Activated naive CD8-positive, alpha-beta T cell treated with anti-CD3 and anti-CD28 coated beads, Interleukin-2, amount 10 ng/mL, durations not matched to agents 7 days and 5 days (primary cell): ENCODE results near the gene SH3BGR. TPM values are rescaled to one million over a fixed set of nuclear protein-coding genes. Genes with fewer than 3 reads are reported as not detected.
"Not testable (repeated sequence)": the region's sequence is repeated elsewhere in the genome, so short reads cannot be mapped to it uniquely, and the experiment has no call there.

ENCODE experiments used
- ATAC-seq: fragments of 150-1000 bp; cut with Tn5 transposase; one replicate; pipeline ENCODE4 v1.10.0; 2021; ENCODE audit warnings: low read depth, moderate library complexity
- POLR2A ChIA-PET: fragments of 350-600 bp; sonication (Branson Sonifier 250); formaldehyde crosslinking; loops from one replicate; lab custom pipeline; 2021; ENCODE audit warnings: antibody characterized with exemption; lab: Charles Lee
- DNase-seq: peaks from one replicate; pipeline ENCODE4 v3.0.0; 2021
- H3K27ac Mint-ChIP-seq: one replicate; pipeline ENCODE4 v1.8.0; 2022; ENCODE audit warnings: mild to moderate bottlenecking, mixed read lengths
- H3K27me3 Mint-ChIP-seq: one replicate; pipeline ENCODE4 v1.8.0; 2022; ENCODE audit warnings: mild to moderate bottlenecking, moderate library complexity, mixed read lengths
- H3K36me3 Mint-ChIP-seq: one replicate; pipeline ENCODE4 v1.8.0; 2021; ENCODE audit warnings: mild to moderate bottlenecking, mixed read lengths
- H3K4me1 Mint-ChIP-seq: one replicate; pipeline ENCODE4 v1.8.0; 2021; ENCODE audit warnings: mixed read lengths
- H3K4me3 Mint-ChIP-seq: one replicate; pipeline ENCODE4 v1.8.0; 2022; ENCODE audit warnings: mild to moderate bottlenecking, moderate library complexity, mixed read lengths
- H3K9me3 Mint-ChIP-seq: one replicate; pipeline ENCODE4 v1.8.0; 2021; ENCODE audit warnings: mixed read lengths
- total RNA-seq, 2 experiments: library from RNA; stranded (reverse); gene quantifications; one replicate each; pipeline ENCODE4 v1.2.3, GENCODE V29; 2021

SH3BGR gene
- 1 to 10 TPM; 1.4 to 1.9 TPM for total RNA-seq

- Mint-ChIP-seq H3K9me3 (no peaks in the 10 kb centered on the region), H3K4me1 (no peaks in the 10 kb centered on the region), H3K27ac (no peak within 1 kb of the TSS), H3K36me3 (no peaks in the 10 kb centered on the region), H3K27me3 (peaks cover 8% of the 10 kb centered on the region), H3K4me3 (no peak within 1 kb of the TSS)
- no peak for ATAC-seq
- POLR2A ChIA-PET: no interaction called here
- no peak for DNase-seq
These were observed at the start of gene SH3BGR for GRCh38 chr21:39451332-39452206. Gene SH3BGR (plus strand): TSS chr21:39451970. CDS start chr21:39452097, 127 bp downstream.

GRCh38 chr21:39406065-39406464, 45.7 kb upstream of the SH3BGR start:
- Mint-ChIP-seq H3K27me3 (no peaks in the 10 kb centered on the region), H3K27ac (no peak overlapping the region), H3K36me3 (peaks cover 13% of the 10 kb centered on the region), H3K4me1 (no peaks in the 10 kb centered on the region), H3K9me3 (peaks cover 6% of the 10 kb centered on the region), H3K4me3 (no peak overlapping the region)
- DNase-seq: no peak
- POLR2A ChIA-PET: no interaction called here
- no peak for ATAC-seq

GRCh38 chr21:39419204-39419603, 32.6 kb upstream of the SH3BGR start:
- H3K36me3 Mint-ChIP-seq, DNase-seq, H3K9me3 Mint-ChIP-seq, ATAC-seq, H3K27ac Mint-ChIP-seq, H3K4me3 Mint-ChIP-seq, H3K4me1 Mint-ChIP-seq, H3K27me3 Mint-ChIP-seq: not testable (repeated sequence)
- POLR2A ChIA-PET: interaction anchor here (0.7 kb wide), 1 partner anchor 1586 kb away, joined by 3 read pairs; no protein-coding TSS in a partner anchor

GRCh38 chr21:39422527-39423241, 29.1 kb upstream of the SH3BGR start:
- ATAC-seq (no peak), DNase-seq (no peak)
- POLR2A ChIA-PET: no interaction called here
- no peak overlapping the region for H3K27ac Mint-ChIP-seq
- no peaks in the 10 kb centered on the region for H3K9me3 Mint-ChIP-seq
- no peaks in the 10 kb centered on the region for H3K27me3 Mint-ChIP-seq
- H3K4me3 Mint-ChIP-seq: no peak overlapping the region
- H3K36me3 Mint-ChIP-seq: no peaks in the 10 kb centered on the region
- H3K4me1 Mint-ChIP-seq: no peaks in the 10 kb centered on the region

- peaks cover 6% of the 10 kb centered on the region for H3K27me3 Mint-ChIP-seq
- POLR2A ChIA-PET: no interaction called here
- no peak for DNase-seq
- H3K4me1 Mint-ChIP-seq: no peaks in the 10 kb centered on the region
- H3K9me3 Mint-ChIP-seq: no peaks in the 10 kb centered on the region
- no peak overlapping the region for H3K27ac Mint-ChIP-seq
- ATAC-seq: no peak
- H3K36me3 Mint-ChIP-seq: no peaks in the 10 kb centered on the region
- no peak overlapping the region for H3K4me3 Mint-ChIP-seq
These were observed 22.3 kb upstream of the SH3BGR start for GRCh38 chr21:39429445-39429844.

- POLR2A ChIA-PET: no interaction called here
- Mint-ChIP-seq H3K27ac (no peak overlapping the region), H3K27me3 (peaks cover 6% of the 10 kb centered on the region), H3K36me3 (no peaks in the 10 kb centered on the region), H3K4me3 (no peak overlapping the region), H3K9me3 (no peaks in the 10 kb centered on the region), H3K4me1 (no peaks in the 10 kb centered on the region)
- no peak for ATAC-seq
- DNase-seq: no peak
These were observed 21.8 kb upstream of the SH3BGR start for GRCh38 chr21:39430016-39430415.

- no peaks in the 10 kb centered on the region for H3K4me1 Mint-ChIP-seq
- no peak overlapping the region for H3K4me3 Mint-ChIP-seq
- no peaks in the 10 kb centered on the region for H3K9me3 Mint-ChIP-seq
- DNase-seq (no peak), ATAC-seq (no peak)
- no peaks in the 10 kb centered on the region for H3K36me3 Mint-ChIP-seq
- peaks cover 6% of the 10 kb centered on the region for H3K27me3 Mint-ChIP-seq
- POLR2A ChIA-PET: interaction anchor here (0.6 kb wide), 1 partner anchor 62 kb away, joined by 4 read pairs; no protein-coding TSS in a partner anchor
- no peak overlapping the region for H3K27ac Mint-ChIP-seq
These were observed 21.3 kb upstream of the SH3BGR start for GRCh38 chr21:39430457-39430856.

GRCh38 chr21:39430954-39431353, 20.8 kb upstream of the SH3BGR start:
- Mint-ChIP-seq H3K27me3 (peaks cover 6% of the 10 kb centered on the region), H3K4me3 (no peak overlapping the region), H3K27ac (no peak overlapping the region), H3K36me3 (no peaks in the 10 kb centered on the region), H3K9me3 (no peaks in the 10 kb centered on the region), H3K4me1 (no peaks in the 10 kb centered on the region)
- DNase-seq (no peak), ATAC-seq (no peak)
- POLR2A ChIA-PET: interaction anchor here (0.6 kb wide), 1 partner anchor 63 kb away, joined by 4 read pairs; no protein-coding TSS in a partner anchor

- Mint-ChIP-seq H3K4me1 (no peaks in the 10 kb centered on the region), H3K36me3 (no peaks in the 10 kb centered on the region), H3K9me3 (no peaks in the 10 kb centered on the region), H3K4me3 (no peak overlapping the region), H3K27me3 (peaks cover 17% of the 10 kb centered on the region), H3K27ac (no peak overlapping the region)
- ATAC-seq: no peak
- no peak for DNase-seq
- POLR2A ChIA-PET: interaction anchor here (0.6 kb wide), 1 partner anchor 47 kb away, joined by 3 read pairs; no protein-coding TSS in a partner anchor
These were observed 16.8 kb upstream of the SH3BGR start for GRCh38 chr21:39434950-39435349.

GRCh38 chr21:39439232-39439631, 12.5 kb upstream of the SH3BGR start:
- POLR2A ChIA-PET: no interaction called here
- Mint-ChIP-seq H3K36me3 (no peaks in the 10 kb centered on the region), H3K27ac (no peak overlapping the region), H3K27me3 (peaks cover 16% of the 10 kb centered on the region), H3K9me3 (no peaks in the 10 kb centered on the region), H3K4me3 (no peak overlapping the region), H3K4me1 (no peaks in the 10 kb centered on the region)
- ATAC-seq (no peak), DNase-seq (no peak)

GRCh38 chr21:39441502-39442475, 10.0 kb upstream of the SH3BGR start:
- Mint-ChIP-seq H3K4me1 (peaks cover 8% of the 10 kb centered on the region), H3K4me3 (no peak overlapping the region), H3K27me3 (peaks cover 21% of the 10 kb centered on the region), H3K36me3 (no peaks in the 10 kb centered on the region), H3K27ac (no peak overlapping the region), H3K9me3 (no peaks in the 10 kb centered on the region)
- no peak for DNase-seq
- POLR2A ChIA-PET: interaction anchor here (1.1 kb wide), 1 partner anchor 258 kb away, joined by 3 read pairs; no protein-coding TSS in a partner anchor
- ATAC-seq: no peak

- H3K27me3 Mint-ChIP-seq: peaks cover 12% of the 10 kb centered on the region
- H3K9me3 Mint-ChIP-seq: no peaks in the 10 kb centered on the region
- H3K36me3 Mint-ChIP-seq: no peaks in the 10 kb centered on the region
- ATAC-seq (no peak), DNase-seq (no peak)
- H3K4me1 Mint-ChIP-seq: peaks cover 8% of the 10 kb centered on the region
- peak overlapping the region; percentile 93 for H3K4me3 Mint-ChIP-seq
- peak overlapping the region; percentile 5 for H3K27ac Mint-ChIP-seq
- POLR2A ChIA-PET: interaction anchor here (1.0 kb wide), 1 partner anchor 96 kb away, joined by 7 read pairs; the partner anchor contains the start of gene HMGN1
These were observed 7.2 kb upstream of the SH3BGR start for GRCh38 chr21:39444421-39445180.
